ENCODE data around the gene PREPL.
"Not testable (repeated sequence)": the region's sequence is repeated elsewhere in the genome, so short reads cannot be mapped to it uniquely, and the experiment has no call there.

The PREPL gene

GRCh38 chr2:44348400-44348799 is 12.9 kb downstream of the PREPL start:
- peak; percentile 90 for DNase-seq (ENCODE audit: low read depth)

- no peak for DNase-seq (ENCODE audit: low read depth)
Measured at GRCh38 chr2:44347526-44347925, 13.8 kb downstream of the PREPL start.

- DNase-seq (ENCODE audit: low read depth), result peak; percentile 23
Measured at GRCh38 chr2:44342854-44343253, 18.4 kb downstream of the PREPL start.

- DNase-seq (ENCODE audit: low read depth), result peak; percentile 80
Measured at GRCh38 chr2:44335806-44336538, 25.3 kb downstream of the PREPL start.

GRCh38 chr2:44333994-44334393 is 27.3 kb downstream of the PREPL start:
- DNase-seq (ENCODE audit: low read depth), result no peak

- peak; percentile 48 for DNase-seq (ENCODE audit: low read depth)
Measured at GRCh38 chr2:44330801-44331200, 30.5 kb downstream of the PREPL start.

- no peak for DNase-seq (ENCODE audit: low read depth)
Measured at GRCh38 chr2:44329343-44329742, 32.0 kb downstream of the PREPL start.

DNA sequence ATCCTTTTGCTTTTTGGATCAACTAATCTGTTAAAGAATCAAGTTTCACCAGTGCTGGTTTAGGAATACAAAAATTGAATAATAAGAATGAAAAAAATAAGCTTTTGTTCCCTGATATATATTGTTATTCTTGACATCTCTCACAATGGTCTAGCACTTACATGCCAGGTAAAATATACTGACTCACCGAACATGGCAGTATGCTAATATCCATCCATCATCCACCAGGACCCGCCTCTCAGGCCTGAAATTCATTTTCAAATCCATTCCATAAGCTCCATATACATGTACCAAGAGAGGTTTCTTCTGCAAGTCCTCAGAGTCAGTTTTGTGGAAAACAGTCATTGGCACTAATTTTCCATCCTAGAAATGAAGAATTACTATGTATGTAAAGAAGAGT is 32.5 kb downstream of the PREPL start:
- DNase-seq (ENCODE audit: low read depth), result no peak

- DNase-seq (ENCODE audit: low read depth), result no peak
Measured at GRCh38 chr2:44326548-44327264, 34.6 kb downstream of the PREPL start.

DNA sequence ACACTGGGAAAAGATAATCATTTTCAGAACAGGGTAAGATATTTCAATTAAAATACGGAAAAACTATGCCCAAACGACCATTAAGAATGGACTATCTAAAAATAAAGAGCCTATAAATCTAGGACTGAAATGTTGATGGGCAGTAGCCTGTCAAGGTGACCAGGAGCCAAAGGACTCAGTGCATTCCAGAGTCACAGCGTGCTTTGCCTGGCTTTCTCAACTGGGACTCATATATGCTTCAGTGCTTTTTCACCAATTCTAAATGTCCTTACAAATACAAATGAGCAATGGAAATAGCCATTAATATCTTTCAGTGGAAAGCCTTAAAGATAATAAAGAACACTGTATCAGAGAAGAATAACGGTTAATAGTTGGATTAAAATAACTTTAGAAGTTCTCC is 35.4 kb downstream of the PREPL start:
- no peak for DNase-seq (ENCODE audit: low read depth)

GRCh38 chr2:44324971-44325426 is 36.3 kb downstream of the PREPL start:
- peak; percentile 71 for DNase-seq (ENCODE audit: low read depth)

DNA sequence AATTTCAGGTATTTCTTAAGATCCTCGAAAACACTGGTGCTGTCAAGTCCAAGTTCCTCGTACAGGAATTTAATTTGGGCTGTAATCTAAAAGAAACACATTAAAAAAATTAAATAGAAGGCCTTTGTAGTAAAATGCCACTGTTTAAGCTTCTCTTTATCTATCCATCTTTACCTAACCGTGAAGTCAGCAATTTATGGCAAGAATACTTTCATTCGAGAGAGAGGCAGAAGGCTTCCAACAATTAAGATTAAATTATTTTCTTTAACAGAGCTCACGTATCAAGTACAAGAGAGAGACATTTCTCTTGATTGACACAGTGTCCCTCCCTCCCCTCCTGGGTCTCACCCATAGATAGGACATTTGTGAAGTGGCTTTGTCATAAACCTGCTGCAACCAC is 39.9 kb downstream of the PREPL start:
- no peak for DNase-seq (ENCODE audit: low read depth)

DNA sequence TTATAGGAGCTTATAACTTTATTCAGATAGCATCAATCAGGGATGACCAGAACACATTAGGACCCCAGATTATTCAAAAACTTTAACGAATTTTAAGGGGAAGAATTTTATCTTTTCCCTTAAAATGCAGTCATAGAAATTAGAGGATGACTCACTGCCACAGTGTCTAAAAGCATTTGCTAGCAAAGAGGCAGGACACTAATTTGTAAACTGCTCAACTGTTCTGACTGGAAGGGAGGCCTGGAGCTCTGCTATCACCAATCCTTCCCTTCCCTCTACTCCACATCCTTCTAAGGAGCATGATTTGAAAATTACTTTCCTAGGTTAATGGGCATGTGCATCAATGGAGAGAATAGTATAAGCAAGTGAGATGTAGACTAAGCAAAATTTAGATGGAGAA is 40.5 kb downstream of the PREPL start:
- DNase-seq (ENCODE audit: low read depth), result peak; percentile 29

GRCh38 chr2:44315945-44316344 is 45.3 kb downstream of the PREPL start:
- DNase-seq (ENCODE audit: low read depth), result no peak

DNA sequence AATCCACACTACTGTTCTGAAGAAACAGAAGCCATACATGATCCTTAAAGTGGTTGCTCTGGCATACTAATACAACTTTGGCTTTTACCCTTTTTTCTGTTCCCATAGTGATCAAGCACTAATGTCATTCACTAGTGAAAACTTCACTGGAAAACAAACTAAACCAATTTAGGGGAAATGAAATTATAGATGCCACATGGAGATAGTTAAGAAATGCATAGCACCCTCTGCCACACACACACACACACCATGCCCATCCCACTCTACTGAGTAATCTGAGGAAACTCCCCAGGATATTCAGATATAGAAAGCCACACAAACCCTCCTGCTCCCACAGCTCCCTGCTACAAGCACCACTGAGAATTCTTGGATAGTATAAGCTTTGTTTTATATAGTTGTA is 46.9 kb downstream of the PREPL start:
- no peak for DNase-seq (ENCODE audit: low read depth)

- no peak for DNase-seq (ENCODE audit: low read depth)
Measured at GRCh38 chr2:44310287-44310686, 51.0 kb downstream of the PREPL start.

DNA sequence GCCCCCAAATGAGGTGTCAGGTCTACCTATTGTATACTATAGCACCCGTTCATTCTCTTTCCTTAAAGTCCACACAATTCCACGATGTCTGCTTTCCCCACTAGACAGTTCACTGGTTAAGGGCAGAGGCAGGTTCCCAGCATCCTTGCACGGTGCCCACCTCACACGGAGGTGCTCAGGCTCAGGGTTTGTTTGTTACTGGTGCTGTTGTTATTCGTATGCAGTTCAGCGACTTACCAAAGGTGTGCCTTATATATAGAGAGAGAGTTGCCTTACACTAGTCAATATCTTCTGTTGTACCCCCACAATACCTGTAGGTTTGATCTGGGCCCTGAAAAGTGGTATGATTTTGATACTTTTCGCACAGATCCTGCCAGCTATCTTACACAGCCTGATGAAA is 55.4 kb downstream of the PREPL start:
- DNase-seq (ENCODE audit: low read depth), result no peak

DNA sequence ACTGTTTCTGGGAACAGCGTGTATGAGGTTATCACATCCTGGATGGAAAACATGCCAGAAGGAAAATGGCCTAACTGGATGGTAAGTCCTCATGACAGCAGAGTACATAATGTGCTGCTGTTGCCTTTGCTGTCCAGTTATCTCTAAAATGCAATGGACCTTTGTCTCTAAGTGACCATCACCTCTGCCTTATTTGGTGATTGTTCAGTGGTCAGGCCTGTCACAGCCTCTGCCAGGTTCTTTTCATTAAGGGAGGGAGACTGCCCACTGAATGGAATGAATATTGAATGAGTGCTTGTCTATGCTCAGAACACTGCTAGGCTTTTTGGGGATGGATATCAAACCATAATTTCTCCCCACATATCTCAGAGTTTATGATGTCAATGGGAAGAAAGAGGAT is 57.0 kb downstream of the PREPL start:
- DNase-seq (ENCODE audit: low read depth), result no peak

GRCh38 chr2:44303766-44304165 is 57.5 kb downstream of the PREPL start:
- not testable (repeated sequence) for DNase-seq (ENCODE audit: low read depth)

DNA sequence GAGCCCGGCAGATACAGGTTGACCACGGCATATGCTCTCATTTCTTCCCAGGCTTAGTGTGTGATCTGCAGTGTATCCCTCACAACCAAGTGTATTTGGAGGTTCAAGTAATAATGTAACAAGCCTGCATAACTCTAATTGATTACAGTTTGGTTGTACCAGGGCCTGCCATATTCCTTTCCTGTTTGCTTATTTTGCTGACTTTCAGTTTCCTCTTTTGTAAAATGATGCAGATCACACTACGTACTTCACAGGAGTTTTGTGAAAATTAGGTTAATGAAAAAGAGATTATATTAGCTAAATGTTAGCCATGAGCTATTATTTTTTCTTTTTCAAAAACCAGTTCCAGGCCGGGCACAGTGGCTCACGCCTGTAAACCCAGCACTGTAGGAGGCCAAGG is 60.2 kb downstream of the PREPL start:
- DNase-seq (ENCODE audit: low read depth), result no peak

GRCh38 chr2:44299635-44300034 is 61.7 kb downstream of the PREPL start:
- no peak for DNase-seq (ENCODE audit: low read depth)

DNA sequence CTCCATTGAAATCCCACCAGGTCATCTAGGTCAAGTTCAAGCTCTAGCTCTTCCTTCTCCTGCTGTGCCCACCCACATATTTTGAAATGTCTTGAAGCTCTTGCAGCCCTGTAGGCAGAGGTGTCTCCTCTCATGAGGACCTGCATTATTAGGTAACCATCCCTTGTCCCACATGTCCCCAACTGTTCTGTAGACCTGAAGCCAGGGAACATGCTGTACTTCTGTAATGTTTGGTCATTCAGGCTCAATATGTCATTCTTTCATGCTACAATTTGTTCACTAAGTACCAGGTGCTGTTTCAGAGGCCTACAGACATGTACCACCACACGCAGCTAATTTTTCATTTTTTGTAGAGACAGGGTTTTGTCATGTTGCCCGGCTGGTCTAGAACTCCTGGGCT is 63.9 kb downstream of the PREPL start:
- no peak for DNase-seq (ENCODE audit: low read depth)

DNA sequence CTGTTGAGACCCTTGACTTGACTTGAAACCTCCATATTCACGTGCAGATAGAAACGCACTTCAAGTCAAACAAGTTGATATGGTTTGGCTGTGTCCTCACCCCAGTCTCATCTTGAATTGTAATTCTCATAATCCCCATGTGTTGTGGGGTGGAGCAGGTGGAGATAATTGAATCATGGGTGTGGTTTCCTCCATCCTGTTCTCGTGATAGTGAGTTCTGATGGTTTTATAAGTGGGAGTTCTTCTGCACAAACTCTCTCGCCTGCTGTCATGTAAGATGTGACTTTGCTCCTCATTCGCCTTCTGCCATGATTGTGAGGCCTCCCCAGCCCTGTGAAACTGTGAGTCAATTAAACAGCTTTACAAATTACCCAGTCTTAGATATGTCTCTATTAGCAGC is 64.6 kb downstream of the PREPL start:
- DNase-seq (ENCODE audit: low read depth), result no peak

Data from EH (cell line).